Esophagus squamous epithelium (tissue), 4 donors: ENCODE measurements around the gene GIPC2.

Experiments
- CTCF ChIP-seq, 6 experiments: fragments of 450-650 bp in 4 of 6; fragments of 200-600 bp in 2 of 6; sonication (generic) in 2 of 6; IDR thresholded peaks; one replicate each; pipeline ENCODE4 v1.5.1; 2016 to 2019; ENCODE audit warnings: antibody characterized with exemption in 6 of 6, mild to moderate bottlenecking in 4 of 6, moderate library complexity in 4 of 6
- POLR2A ChIP-seq, 4 donors: fragments of 450-650 bp; IDR thresholded peaks; one replicate each; pipeline ENCODE4 v1.6.1; 2017; ENCODE audit warnings: antibody characterized with exemption in 4 of 4, mild to moderate bottlenecking in 4 of 4, moderate library complexity in 3 of 4

GRCh38 chr1:78036450-78036849, 9.3 kb upstream of the GIPC2 start:
- TF ChIP-seq CTCF (IDR thresholded peaks at IDR 0.05), result no peak
- TF ChIP-seq POLR2A (IDR thresholded peaks at IDR 0.05), result no peak
